ENCODE results near the gene ATP6V1C2. TPM values are rescaled to one million over a fixed set of nuclear protein-coding genes. Genes with fewer than 3 reads are reported as not detected.

Gene ATP6V1C2
- total RNA-seq, 1 donor from 2014 or later: 0.69 TPM

DNA sequence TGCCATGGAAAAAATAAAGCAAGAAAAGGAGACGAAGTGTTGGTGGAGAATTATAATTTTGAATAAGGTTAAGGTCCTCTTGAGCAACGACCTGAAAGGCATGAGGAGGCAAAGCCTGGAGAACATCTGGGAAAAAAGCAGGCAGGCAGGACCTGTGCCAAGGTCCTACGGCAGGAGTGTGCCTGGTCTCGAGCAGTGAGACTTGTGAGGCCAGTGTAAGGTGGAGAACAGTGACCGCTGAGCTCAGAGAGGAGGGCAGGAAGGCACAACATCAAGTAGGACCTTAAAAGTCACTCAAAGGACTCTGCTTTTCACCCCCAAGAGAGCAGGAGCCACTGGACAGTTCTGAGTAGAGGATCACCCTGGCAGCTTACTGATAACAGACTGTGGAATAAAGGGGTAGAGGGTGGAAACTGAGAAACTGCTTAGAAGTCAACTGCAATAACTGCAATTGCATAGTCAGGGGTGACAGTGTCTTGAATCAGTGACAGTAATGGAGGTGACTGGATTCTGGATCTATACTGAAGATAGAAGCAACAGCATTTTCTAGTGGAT is 35.2 kb upstream of the ATP6V1C2 start:
- Histone ChIP-seq H3K4me1 (peaks cover 53% of the 10 kb centered on the region), H3K9me3 (replicated peaks) (no peaks in the 10 kb centered on the region), H3K4me3 (no peak overlapping the region), H3K36me3 (peaks cover 16% of the 10 kb centered on the region), H3K27me3 (ENCODE audit: low read depth) (no peaks in the 10 kb centered on the region), H3K27ac (replicated peaks) (no peak overlapping the region)
- intact Hi-C loops (cut with micrococcal nuclease): no loop called here
- DNase-seq: no peak
- TF ChIP-seq, protein P1, sequence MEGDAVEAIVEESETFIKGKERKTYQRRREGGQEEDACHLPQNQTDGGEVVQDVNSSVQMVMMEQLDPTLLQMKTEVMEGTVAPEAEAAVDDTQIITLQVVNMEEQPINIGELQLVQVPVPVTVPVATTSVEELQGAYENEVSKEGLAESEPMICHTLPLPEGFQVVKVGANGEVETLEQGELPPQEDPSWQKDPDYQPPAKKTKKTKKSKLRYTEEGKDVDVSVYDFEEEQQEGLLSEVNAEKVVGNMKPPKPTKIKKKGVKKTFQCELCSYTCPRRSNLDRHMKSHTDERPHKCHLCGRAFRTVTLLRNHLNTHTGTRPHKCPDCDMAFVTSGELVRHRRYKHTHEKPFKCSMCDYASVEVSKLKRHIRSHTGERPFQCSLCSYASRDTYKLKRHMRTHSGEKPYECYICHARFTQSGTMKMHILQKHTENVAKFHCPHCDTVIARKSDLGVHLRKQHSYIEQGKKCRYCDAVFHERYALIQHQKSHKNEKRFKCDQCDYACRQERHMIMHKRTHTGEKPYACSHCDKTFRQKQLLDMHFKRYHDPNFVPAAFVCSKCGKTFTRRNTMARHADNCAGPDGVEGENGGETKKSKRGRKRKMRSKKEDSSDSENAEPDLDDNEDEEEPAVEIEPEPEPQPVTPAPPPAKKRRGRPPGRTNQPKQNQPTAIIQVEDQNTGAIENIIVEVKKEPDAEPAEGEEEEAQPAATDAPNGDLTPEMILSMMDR (IDR thresholded peaks at IDR 0.05; ENCODE audit: borderline replicate concordance): no peak

DNA sequence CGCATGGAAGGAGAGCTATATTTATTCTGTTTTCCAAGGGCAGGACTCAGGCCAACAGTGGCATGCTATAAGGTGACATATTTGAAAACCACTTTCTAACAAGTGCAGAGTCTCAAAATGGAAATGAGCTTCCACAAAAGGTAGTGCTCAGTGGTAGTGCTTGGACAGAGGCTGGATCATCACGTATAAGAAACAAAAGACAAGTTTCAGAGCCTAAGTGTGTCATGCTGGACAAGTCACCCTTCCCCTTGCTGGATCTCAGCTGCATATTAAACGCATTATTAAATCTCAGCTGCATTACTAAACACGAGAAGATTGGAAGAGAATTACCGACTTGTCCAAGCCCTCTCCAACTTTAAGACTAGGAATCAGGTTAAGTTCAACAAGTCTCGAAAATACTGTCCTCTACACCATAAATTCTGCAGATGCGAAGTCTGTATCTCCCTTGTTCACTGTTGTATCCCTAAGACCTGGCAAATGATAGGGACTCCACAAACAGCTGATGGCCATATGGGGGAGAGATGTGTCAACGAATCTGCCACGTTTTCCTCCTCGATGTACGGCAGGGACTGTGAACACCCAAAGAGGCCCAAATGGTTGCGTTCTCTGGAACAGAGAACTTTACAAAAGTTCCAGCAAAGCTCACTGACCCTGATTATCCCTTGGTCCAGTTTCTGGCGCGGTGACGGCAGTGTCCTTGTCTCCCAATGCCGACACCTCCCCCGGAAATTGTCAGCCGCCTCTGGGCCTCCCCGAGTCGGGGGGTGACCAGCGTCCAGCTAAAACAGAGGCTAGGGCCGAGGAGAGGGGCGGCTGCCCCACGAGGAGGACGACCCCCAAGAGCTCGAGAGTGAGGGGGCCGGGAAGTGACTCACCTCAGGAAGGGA is 32.3 kb upstream of the ATP6V1C2 start:
- Histone ChIP-seq H3K4me1 (peaks cover 53% of the 10 kb centered on the region), H3K36me3 (no peaks in the 10 kb centered on the region), H3K27ac (replicated peaks) (peak overlapping the region; percentile 93), H3K9me3 (replicated peaks) (no peaks in the 10 kb centered on the region), H3K27me3 (ENCODE audit: low read depth) (no peaks in the 10 kb centered on the region), H3K4me3 (peak overlapping the region; percentile 91)
- intact Hi-C loops (cut with micrococcal nuclease): no loop called here
- DNase-seq: peak; percentile 20
- TF ChIP-seq, protein P1 (IDR thresholded peaks at IDR 0.05; ENCODE audit: borderline replicate concordance): no peak

DNA sequence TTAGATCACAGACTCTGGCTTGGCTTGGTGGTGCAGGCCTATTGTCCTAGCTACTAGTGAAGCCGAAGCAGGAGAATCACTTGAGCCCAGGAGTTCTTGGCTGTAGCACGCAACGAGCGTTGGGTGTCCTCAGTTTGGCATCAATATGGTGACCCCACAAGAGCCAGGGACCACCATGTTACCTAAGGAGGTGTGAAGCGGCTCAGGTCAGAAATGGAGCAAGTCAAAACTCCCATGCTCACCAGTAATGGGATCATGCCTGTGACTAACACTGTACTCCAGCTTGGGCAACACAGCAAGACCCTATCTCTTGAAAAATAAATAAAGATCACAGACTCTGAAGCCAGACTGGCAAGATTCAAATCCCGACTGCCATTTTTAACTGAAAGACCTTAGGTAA is 29.9 kb upstream of the ATP6V1C2 start:
- Histone ChIP-seq H3K36me3 (no peaks in the 10 kb centered on the region), H3K27me3 (ENCODE audit: low read depth) (no peaks in the 10 kb centered on the region), H3K4me1 (peaks cover 44% of the 10 kb centered on the region), H3K4me3 (no peak overlapping the region), H3K9me3 (replicated peaks) (no peaks in the 10 kb centered on the region), H3K27ac (replicated peaks) (no peak overlapping the region)
- intact Hi-C loops (cut with micrococcal nuclease): no loop called here
- TF ChIP-seq, protein P1 (IDR thresholded peaks at IDR 0.05; ENCODE audit: borderline replicate concordance): no peak
- no peak for DNase-seq

DNA sequence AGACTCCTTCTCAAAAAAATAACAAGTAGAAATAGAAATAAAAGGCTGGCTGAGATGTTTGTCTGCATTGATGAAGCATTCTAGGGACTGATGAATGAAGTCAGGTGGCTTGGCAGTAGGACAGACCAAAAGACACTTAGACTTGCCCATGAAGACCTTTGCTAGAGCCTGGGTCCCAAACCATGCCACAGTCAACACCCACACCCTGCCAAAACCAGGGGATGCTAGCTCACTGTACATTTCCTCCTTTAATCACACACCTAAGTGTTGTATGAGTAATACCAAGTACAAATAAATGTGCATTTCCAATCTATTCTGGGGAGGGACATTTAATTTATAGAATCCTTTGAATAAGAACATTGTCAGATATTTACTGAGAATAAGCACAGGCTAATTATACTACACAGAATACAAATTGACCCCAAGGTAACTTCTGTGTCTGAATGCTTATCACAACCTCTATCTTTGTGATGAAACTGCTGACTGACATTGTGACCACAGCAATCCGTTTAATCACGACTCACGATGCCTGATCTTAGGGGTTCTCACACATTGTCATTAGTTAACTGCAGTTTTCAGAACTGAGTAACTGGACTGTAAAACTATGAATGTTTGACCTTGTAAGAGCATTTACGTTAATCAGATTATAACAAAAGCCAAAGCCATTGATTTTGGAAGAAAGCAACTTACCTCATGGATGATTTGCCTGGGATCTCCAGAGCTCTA is 21.2 kb upstream of the ATP6V1C2 start:
- no peaks in the 10 kb centered on the region for H3K9me3 ChIP-seq (replicated peaks)
- intact Hi-C loops (cut with micrococcal nuclease): no loop called here
- TF ChIP-seq, protein P1 (IDR thresholded peaks at IDR 0.05; ENCODE audit: borderline replicate concordance): no peak

DNA sequence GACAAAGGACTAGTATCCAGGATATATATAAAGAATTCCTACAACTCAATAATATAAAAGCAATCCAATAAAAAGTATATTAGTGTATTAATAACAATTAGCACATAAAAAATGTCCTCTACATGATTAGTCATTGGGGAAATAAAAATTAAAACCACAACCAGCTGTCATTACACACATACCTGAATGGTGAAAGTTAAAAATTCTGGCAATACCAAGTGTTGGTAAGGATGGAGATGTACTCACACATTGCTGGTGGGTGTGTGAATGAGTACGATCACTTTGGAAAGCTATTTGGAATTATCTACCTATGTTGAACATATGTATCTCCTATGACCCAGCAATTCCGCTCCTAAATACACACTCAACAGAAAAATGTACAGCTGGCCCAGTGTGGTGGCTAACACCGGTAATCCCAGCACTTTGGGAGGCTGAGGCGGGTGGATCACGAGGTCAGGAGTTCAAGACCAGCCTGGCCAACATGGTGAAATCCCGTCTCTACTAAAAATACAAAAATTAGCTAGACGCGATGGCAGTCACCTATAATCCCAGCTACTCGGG is 17.3 kb upstream of the ATP6V1C2 start:
- Histone ChIP-seq H3K9me3 (replicated peaks) (no peaks in the 10 kb centered on the region), H3K27ac (replicated peaks) (no peak overlapping the region), H3K4me1 (no peaks in the 10 kb centered on the region), H3K27me3 (ENCODE audit: low read depth) (peaks cover 40% of the 10 kb centered on the region), H3K4me3 (no peak overlapping the region), H3K36me3 (no peaks in the 10 kb centered on the region)
- TF ChIP-seq, protein P1 (IDR thresholded peaks at IDR 0.05; ENCODE audit: borderline replicate concordance): no peak
- intact Hi-C loops (cut with micrococcal nuclease): no loop called here
- no peak for DNase-seq

More for the DNA sequence above, 21.2 kb upstream of the ATP6V1C2 start:
- Histone ChIP-seq H3K4me3 (no peak overlapping the region), H3K27me3 (ENCODE audit: low read depth) (peaks cover 10% of the 10 kb centered on the region), H3K4me1 (no peaks in the 10 kb centered on the region), H3K36me3 (no peaks in the 10 kb centered on the region), H3K27ac (replicated peaks) (no peak overlapping the region)
- DNase-seq: no peak
